ENCODE measurements around the gene PHACTR3.
"Not testable (repeated sequence)": the region's sequence is repeated elsewhere in the genome, so short reads cannot be mapped to it uniquely, and the experiment has no call there.

PHACTR3 gene

GRCh38 chr20:59888050-59888449, 283.7 kb downstream of the PHACTR3 start:
- no peak overlapping the region for H3K4me3 ChIP-seq (ENCODE audit: low read length)
- no peak for TF ChIP-seq CTCF (conservative IDR thresholded peaks at IDR 0.05; ENCODE audit: low read length)
- DNase-seq (ENCODE audit: low read depth), result no peak

GRCh38 chr20:59890035-59890434, 285.7 kb downstream of the PHACTR3 start:
- not testable (repeated sequence) for H3K4me3 ChIP-seq (ENCODE audit: low read length); DNase-seq (ENCODE audit: low read depth)

GRCh38 chr20:59891581-59891980, 287.2 kb downstream of the PHACTR3 start:
- no peak for DNase-seq (ENCODE audit: low read depth)
- no peak for TF ChIP-seq CTCF (conservative IDR thresholded peaks at IDR 0.05; ENCODE audit: low read length)
- H3K4me3 ChIP-seq (ENCODE audit: low read length), result no peak overlapping the region

- TF ChIP-seq CTCF (conservative IDR thresholded peaks at IDR 0.05; ENCODE audit: low read length), result no peak
- no peak for DNase-seq (ENCODE audit: low read depth)
- no peak overlapping the region for H3K4me3 ChIP-seq (ENCODE audit: low read length)
Observed at GRCh38 chr20:59895908-59896307, 291.6 kb downstream of the PHACTR3 start.
